ENCODE results near the gene NOS1AP. TPM values are rescaled to one million over a fixed set of nuclear protein-coding genes. Genes with fewer than 3 reads are reported as not detected.
A peak's percentile ranks its signal among the peaks of the same experiment; 100 is the strongest.

NOS1AP gene
- not detected for polyA plus RNA-seq (ENCODE audit: low read depth in 6 of 6)

DNA sequence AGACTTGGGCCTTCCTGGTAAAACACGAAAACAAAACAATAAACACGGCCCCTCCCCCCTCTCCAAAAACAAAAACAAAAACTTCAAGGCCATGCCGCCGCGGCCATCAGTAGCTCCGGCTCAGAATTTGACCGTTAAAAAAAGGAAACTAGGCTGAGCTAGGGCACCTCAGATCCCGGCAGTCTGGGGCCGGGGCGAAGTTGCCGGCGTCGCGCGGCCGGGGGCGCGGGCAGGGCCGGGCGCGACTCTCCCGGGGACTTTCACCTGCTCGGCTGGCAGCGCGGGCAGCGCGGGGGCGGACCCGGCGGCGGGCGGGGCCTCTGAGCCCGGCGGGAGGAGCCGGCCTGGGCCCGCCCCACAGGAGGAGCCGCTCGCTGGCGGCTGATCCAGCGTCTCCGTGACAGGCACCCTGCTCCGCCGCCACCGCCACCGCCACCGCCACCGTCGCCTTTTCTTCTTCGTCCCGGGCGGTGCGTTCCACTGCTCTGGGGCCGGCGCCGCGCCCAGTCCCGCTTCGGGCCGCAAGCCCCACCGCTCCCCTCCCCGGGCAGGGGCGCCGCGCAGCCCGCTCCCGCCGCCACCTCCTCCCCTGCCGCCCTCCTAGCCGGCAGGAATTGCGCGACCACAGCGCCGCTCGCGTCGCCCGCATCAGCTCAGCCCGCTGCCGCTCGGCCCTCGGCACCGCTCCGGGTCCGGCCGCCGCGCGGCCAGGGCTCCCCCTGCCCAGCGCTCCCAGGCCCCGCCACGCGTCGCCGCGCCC is at the start of gene NOS1AP:
NOS1AP (plus strand) TSS at position 358 of the 760 bp plus-strand sequence. CDS start 487 bp downstream, outside the sequence.
- Mint-ChIP-seq H3K4me3 (peak within 1 kb of the TSS; percentile 78 to 93 (median 86)), H3K27me3 (peaks cover 54 to 70% (median 65%) of the 10 kb centered on the region in 3 donors), H3K36me3 (no peaks in the 10 kb centered on the region), H3K4me1 (peaks cover 6 to 13% (median 12%) of the 10 kb centered on the region in 3 donors), H3K27ac (peak within 1 kb of the TSS in 3 of 6 donors; percentile 29 to 91 (median 37)), H3K9me3 (peaks cover 0 to 2% (median 0%) of the 10 kb centered on the region in 7 donors)
- DNase-seq (peak; percentile 54), ATAC-seq (ENCODE audit: low read depth in 2 of 2) (peak; percentile 95 to 96)

DNA sequence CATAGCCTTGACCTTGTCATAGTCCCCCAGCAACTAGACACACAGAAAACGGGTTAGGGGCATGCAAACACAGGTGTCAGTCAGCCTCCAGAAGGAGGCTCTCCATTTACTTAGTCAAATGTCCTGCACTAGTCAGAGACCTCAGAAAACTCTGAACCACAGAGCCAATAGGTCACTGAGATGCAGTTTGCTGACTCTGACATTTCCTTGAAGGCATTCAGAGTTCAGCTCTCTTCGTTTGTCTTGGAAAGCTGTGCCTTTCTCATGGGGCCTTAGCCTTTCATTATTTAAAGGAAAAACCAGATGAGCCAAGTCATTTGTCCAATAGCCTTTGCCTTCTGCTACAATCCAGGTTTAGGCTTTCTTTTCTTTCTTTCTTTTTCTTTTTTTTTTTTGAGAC is 49.3 kb upstream of the NOS1AP start:
- no peak overlapping the region for H3K4me3 Mint-ChIP-seq
- no peaks in the 10 kb centered on the region for H3K36me3 Mint-ChIP-seq
- H3K27ac Mint-ChIP-seq: no peak overlapping the region
- no peak for ATAC-seq (ENCODE audit: low read depth in 2 of 2)
- no peak for DNase-seq
- peaks cover 28 to 62% (median 52%) of the 10 kb centered on the region in 3 donors for H3K27me3 Mint-ChIP-seq
- H3K4me1 Mint-ChIP-seq: peaks cover 11 to 17% (median 14%) of the 10 kb centered on the region in 3 donors
- H3K9me3 Mint-ChIP-seq: no peaks in the 10 kb centered on the region

DNA sequence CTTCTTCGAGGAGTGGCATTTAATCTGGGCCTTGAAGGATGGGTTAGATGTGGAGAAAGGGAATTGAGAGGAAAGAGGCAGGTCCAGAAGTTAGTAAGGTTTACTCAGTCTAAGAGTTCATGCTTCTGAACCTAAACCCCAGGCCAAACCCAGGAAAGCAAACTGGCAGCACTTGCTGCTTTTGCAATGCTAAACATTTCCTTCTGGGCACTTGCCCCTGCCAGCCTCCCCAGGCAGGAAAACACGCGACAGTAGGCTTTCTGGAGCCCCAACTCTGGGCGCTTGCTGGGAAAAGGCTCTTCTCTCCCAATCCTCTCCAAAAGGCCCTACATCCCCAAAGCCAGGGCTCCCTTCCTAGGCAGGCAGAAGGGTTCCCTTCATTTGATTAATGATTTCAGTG is 48.4 kb upstream of the NOS1AP start:
- Mint-ChIP-seq H3K27ac (no peak overlapping the region), H3K36me3 (no peaks in the 10 kb centered on the region), H3K27me3 (peaks cover 37 to 65% (median 54%) of the 10 kb centered on the region in 3 donors), H3K4me3 (peak overlapping the region in 1 of 8 donors; percentile 6), H3K9me3 (no peaks in the 10 kb centered on the region), H3K4me1 (peaks cover 11 to 17% (median 14%) of the 10 kb centered on the region in 3 donors)
- no peak for ATAC-seq (ENCODE audit: low read depth in 2 of 2)
- DNase-seq: no peak

DNA sequence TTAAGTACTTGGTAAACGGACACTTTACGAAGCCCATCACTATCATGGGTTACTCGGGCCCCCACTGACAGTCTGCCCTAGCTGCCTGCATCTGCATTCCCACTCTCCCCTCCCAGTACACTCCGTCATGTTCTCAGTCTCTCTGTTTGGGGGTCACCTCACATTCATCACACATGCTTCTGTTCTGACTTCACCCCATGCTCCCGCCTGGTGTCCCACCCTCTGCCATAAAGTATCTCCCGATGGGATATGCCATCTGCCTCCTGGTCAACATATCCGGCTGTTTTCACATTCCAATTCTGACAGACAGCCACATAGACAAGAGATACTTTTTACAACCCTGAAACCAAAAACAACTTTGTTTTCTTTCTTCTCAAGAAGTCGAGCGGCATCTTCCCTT is 46.9 kb upstream of the NOS1AP start:
- no peak for DNase-seq
- Mint-ChIP-seq H3K9me3 (peaks cover 0 to 8% (median 4%) of the 10 kb centered on the region in 7 donors), H3K27ac (peak overlapping the region in 1 of 6 donors; percentile 75), H3K27me3 (peaks cover 45 to 72% (median 68%) of the 10 kb centered on the region in 3 donors), H3K4me1 (peaks cover 11 to 17% (median 14%) of the 10 kb centered on the region in 3 donors), H3K4me3 (peak overlapping the region in 6 of 8 donors; percentile 23 to 90 (median 83)), H3K36me3 (no peaks in the 10 kb centered on the region)
- no peak for ATAC-seq (ENCODE audit: low read depth in 2 of 2)

DNA sequence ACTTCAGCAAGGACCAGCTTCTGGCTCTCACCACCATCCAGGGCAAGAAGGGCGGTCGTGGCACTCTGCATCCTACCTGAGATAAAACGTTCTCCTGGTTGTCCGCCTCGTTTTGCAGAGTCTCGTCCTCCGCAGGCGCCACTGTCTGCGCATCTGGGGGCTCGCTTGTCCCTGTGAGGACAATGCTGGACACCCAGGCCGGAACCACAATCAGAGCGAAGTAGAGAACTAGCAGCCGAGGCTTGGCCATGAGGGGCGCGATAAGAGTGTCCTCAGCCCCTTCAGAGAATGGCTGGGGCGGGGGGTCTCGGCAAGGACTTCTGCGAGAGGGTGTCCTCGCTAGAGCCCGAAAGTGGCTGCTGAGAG is 46.3 kb upstream of the NOS1AP start:
- H3K27ac Mint-ChIP-seq: no peak overlapping the region
- DNase-seq (no peak), ATAC-seq (ENCODE audit: low read depth in 2 of 2) (no peak)
- H3K9me3 Mint-ChIP-seq: peaks cover 0 to 9% (median 4%) of the 10 kb centered on the region in 7 donors
- H3K27me3 Mint-ChIP-seq: peaks cover 43 to 73% (median 68%) of the 10 kb centered on the region in 3 donors
- no peaks in the 10 kb centered on the region for H3K36me3 Mint-ChIP-seq
- peak overlapping the region; percentile 65 to 92 (median 86) for H3K4me3 Mint-ChIP-seq
- H3K4me1 Mint-ChIP-seq: peaks cover 11 to 17% (median 14%) of the 10 kb centered on the region in 3 donors

DNA sequence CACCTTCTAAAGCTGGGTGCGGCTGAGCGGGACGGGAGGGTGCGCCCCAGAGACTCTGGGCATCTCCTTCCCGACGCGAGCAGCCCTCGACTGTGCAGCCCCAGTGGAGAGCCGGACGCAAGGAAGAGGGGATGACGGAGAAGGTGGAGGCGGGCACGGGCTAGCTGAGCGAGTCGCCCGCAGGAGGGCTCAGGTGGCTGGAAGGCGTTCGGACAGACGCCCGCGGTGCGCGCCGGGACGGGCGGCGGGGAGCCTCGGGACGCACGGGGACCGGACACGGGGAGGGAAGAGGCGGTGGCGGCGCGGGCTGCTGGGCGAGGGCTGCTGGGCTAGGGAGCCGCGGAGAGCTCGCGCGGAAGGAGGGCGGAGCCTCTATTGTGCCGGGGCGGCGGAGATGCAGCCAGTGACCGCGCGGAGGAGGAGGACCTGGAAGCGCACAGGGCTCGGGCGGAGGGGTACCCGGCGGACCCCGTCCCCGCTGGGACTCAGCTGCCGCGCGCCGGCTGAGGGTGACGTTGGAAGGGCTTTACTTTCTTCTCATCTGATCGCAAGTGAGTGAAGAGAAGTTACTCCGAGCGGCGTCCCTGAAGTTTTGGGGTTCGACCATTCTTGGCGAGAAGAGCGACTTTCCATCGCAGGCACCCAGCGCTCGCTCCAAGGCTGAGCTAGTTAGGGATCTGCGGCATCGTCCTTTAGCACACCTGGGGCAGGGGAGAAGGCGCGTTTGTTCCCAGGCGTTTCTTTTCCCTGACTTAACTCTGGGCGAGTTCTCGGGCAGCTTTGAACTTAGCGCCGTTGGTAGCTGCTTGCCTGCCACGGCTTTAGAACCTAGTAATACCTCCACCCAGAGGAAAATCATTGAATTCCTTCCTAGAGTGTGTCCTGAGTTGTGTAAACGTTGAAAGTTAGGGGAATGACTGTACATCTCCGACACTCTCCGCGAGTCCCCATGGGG is 45.7 kb upstream of the NOS1AP start, which contains the start of gene OLFML2B:
OLFML2B (minus strand) TSS at position 323 of the 955 bp plus-strand sequence. CDS start 439 bp downstream, outside the sequence.
- H3K27me3 Mint-ChIP-seq: peaks cover 43 to 79% (median 68%) of the 10 kb centered on the region in 3 donors
- DNase-seq: no peak
- peaks cover 11 to 17% (median 16%) of the 10 kb centered on the region in 3 donors for H3K4me1 Mint-ChIP-seq

DNA sequence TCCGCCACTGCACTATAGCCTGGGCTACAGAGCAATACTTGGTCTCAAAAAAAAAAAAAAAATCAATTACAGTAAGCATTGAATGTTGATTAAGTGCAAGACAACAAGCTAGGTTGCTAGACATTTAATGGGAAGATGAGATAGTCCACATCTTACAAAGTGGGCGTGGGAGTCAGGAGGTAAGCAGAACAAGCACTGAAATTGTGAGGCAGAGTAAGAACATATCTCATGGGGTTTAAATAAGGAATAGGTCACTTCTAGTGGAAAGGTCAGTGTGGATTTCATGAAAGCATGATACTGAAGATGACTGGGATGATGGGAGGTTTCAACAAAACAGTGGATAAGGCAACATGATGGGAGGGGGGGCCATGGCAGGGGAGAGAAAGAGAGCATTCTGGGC is 44.0 kb upstream of the NOS1AP start:
- H3K4me1 Mint-ChIP-seq: peaks cover 11 to 18% (median 17%) of the 10 kb centered on the region in 3 donors
- H3K27me3 Mint-ChIP-seq: peaks cover 48 to 86% (median 69%) of the 10 kb centered on the region in 3 donors
- H3K9me3 Mint-ChIP-seq: peaks cover 0 to 9% (median 4%) of the 10 kb centered on the region in 7 donors
- DNase-seq: no peak
- H3K4me3 Mint-ChIP-seq: no peak overlapping the region
- no peak for ATAC-seq (ENCODE audit: low read depth in 2 of 2)
- H3K36me3 Mint-ChIP-seq: no peaks in the 10 kb centered on the region
- no peak overlapping the region for H3K27ac Mint-ChIP-seq

More for the DNA sequence above, 45.7 kb upstream of the NOS1AP start, which contains the start of gene OLFML2B:
- ATAC-seq (ENCODE audit: low read depth in 2 of 2): peak; percentile 30 to 48
- H3K27ac Mint-ChIP-seq: peak within 1 kb of the TSS in 1 of 6 donors; percentile 35
- H3K9me3 Mint-ChIP-seq: peaks cover 0 to 9% (median 4%) of the 10 kb centered on the region in 7 donors
- peak within 1 kb of the TSS; percentile 65 to 92 (median 86) for H3K4me3 Mint-ChIP-seq
- no peaks in the 10 kb centered on the region for H3K36me3 Mint-ChIP-seq

DNA sequence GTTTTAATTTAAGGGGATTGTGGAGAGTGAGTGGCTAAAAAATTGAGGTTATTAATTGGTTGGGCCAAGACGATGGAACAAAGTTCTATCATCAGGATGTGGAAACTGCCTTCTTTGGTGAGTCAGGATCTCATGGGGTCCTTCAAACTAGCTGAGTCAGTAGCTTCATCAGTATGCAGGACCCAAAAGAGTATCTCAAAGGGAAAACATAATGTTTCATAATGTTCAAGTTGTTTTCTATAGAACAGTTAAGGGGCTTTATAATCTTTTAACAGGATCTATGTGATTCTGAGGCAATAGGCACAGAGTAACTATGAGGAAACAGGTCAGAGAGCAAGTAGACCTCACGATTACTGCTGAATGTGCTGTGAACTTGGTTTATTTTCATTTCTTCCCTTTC is 42.6 kb upstream of the NOS1AP start:
- DNase-seq: no peak
- peaks cover 11 to 18% (median 17%) of the 10 kb centered on the region in 3 donors for H3K4me1 Mint-ChIP-seq
- H3K9me3 Mint-ChIP-seq: peaks cover 0 to 9% (median 4%) of the 10 kb centered on the region in 7 donors
- peaks cover 50 to 86% (median 67%) of the 10 kb centered on the region in 3 donors for H3K27me3 Mint-ChIP-seq
- H3K27ac Mint-ChIP-seq: no peak overlapping the region
- no peaks in the 10 kb centered on the region for H3K36me3 Mint-ChIP-seq
- no peak for ATAC-seq (ENCODE audit: low read depth in 2 of 2)
- H3K4me3 Mint-ChIP-seq: no peak overlapping the region

DNA sequence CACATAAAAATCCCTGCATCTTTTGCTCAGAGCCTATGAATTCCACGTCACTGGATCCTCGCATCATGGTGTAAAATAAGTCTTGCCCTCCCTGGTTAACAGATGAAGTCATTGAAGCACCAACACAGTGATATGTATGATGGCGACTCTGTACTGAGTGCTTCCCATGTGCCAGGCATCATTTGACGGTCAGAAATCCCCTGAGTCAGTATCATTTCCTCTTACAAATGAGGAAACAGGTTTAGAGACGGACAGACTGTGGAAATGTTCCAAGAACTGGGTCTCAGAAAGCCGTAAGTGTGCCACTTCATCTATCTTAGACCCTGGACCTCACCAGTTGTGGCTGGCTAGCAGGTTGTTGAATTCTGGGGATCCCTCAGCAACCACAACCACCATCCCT is 40.8 kb upstream of the NOS1AP start:
- Mint-ChIP-seq H3K36me3 (no peaks in the 10 kb centered on the region), H3K27ac (peak overlapping the region in 1 of 6 donors; percentile 15), H3K9me3 (peaks cover 0 to 9% (median 4%) of the 10 kb centered on the region in 7 donors), H3K27me3 (peaks cover 50 to 71% (median 55%) of the 10 kb centered on the region in 3 donors), H3K4me1 (peaks cover 6 to 11% (median 9%) of the 10 kb centered on the region in 3 donors), H3K4me3 (no peak overlapping the region)
- no peak for DNase-seq
- peak; percentile 69 to 75 for ATAC-seq (ENCODE audit: low read depth in 2 of 2)

DNA sequence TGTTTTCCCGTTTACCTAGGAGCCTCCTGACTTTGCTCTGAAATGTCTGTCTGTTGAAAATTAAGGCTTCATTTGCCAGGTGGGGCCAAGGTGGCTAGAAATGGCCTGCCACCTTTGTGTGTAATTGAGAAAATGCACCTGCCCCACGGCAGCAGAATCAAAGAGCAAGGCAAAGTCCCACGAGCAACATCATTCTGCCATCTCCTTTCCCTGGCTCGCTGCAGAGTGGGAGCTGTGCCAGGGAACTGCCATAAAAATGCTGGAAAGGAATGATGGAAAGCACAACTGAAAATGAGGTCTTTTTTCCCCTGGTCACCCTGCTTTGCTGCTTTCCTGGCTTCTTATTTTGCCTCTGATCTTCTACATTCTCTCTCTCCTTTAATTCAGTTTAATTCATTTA is 40.3 kb upstream of the NOS1AP start:
- ATAC-seq (ENCODE audit: low read depth in 2 of 2): no peak
- no peak overlapping the region for H3K27ac Mint-ChIP-seq
- no peak overlapping the region for H3K4me3 Mint-ChIP-seq
- H3K36me3 Mint-ChIP-seq: no peaks in the 10 kb centered on the region
- no peak for DNase-seq
- H3K4me1 Mint-ChIP-seq: peaks cover 4 to 9% (median 5%) of the 10 kb centered on the region in 3 donors
- H3K27me3 Mint-ChIP-seq: peaks cover 52 to 71% (median 56%) of the 10 kb centered on the region in 3 donors
- peaks cover 0 to 9% (median 4%) of the 10 kb centered on the region in 7 donors for H3K9me3 Mint-ChIP-seq

DNA sequence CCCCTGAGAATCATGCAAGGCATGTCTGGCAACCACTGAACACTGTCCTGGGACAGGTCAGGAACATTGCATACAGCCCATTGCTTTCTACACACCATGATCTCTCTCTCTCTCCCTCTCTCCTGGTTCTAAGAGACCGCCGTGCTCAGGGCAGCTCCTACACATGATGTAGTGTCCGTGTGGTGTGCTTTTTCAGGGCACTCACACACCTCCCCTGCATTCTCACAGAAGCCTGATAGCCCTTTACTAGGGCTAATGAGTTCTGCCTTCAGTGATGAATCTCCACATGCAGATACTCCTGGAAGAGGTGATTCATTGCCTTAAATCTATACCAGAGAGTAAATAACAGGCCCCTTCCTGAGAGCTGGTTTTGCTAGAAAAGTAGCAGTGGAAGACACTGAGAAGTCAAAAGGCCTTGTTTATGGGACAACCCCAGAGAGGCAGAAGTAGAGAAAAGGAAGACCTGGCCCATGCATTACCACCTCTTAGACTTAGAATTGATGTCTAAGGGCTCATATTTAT is 38.7 kb upstream of the NOS1AP start:
- Mint-ChIP-seq H3K9me3 (peaks cover 0 to 9% (median 4%) of the 10 kb centered on the region in 7 donors), H3K27ac (no peak overlapping the region), H3K36me3 (no peaks in the 10 kb centered on the region), H3K4me3 (no peak overlapping the region), H3K27me3 (peaks cover 41 to 63% (median 50%) of the 10 kb centered on the region in 3 donors), H3K4me1 (peaks cover 0 to 4% (median 0%) of the 10 kb centered on the region in 3 donors)
- ATAC-seq (ENCODE audit: low read depth in 2 of 2) (no peak), DNase-seq (no peak)

DNA sequence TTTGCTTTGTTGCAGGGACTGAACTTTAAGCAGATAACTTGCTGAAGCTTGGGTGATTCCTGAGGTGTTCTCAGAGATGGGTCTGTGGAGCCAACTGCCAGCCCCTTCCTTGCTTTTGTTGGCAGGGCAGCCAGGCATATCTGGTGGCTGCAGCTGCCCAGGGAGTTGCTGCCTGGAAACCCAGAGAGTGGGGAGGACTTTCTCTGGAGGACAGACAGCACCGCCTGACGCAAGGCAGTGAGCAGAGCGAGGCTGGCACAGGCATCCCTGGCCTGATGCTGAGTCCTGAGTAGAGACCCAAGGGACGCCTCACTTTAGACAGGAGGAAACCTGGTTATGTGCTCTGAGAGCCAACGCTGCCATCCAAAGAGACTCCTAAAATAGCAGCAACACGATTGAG is 36.1 kb upstream of the NOS1AP start:
- DNase-seq: no peak
- H3K27me3 Mint-ChIP-seq: peaks cover 44 to 56% (median 56%) of the 10 kb centered on the region in 3 donors
- peak overlapping the region in 1 of 6 donors; percentile 22 for H3K27ac Mint-ChIP-seq
- ATAC-seq (ENCODE audit: low read depth in 2 of 2): no peak
- no peak overlapping the region for H3K4me3 Mint-ChIP-seq
- peaks cover 0 to 4% (median 0%) of the 10 kb centered on the region in 3 donors for H3K4me1 Mint-ChIP-seq
- H3K9me3 Mint-ChIP-seq: no peaks in the 10 kb centered on the region
- H3K36me3 Mint-ChIP-seq: no peaks in the 10 kb centered on the region
